ENCODE measurements around the gene HMX3.
"Not testable (repeated sequence)": the region's sequence is repeated elsewhere in the genome, so short reads cannot be mapped to it uniquely, and the experiment has no call there.

Gene HMX3

DNA sequence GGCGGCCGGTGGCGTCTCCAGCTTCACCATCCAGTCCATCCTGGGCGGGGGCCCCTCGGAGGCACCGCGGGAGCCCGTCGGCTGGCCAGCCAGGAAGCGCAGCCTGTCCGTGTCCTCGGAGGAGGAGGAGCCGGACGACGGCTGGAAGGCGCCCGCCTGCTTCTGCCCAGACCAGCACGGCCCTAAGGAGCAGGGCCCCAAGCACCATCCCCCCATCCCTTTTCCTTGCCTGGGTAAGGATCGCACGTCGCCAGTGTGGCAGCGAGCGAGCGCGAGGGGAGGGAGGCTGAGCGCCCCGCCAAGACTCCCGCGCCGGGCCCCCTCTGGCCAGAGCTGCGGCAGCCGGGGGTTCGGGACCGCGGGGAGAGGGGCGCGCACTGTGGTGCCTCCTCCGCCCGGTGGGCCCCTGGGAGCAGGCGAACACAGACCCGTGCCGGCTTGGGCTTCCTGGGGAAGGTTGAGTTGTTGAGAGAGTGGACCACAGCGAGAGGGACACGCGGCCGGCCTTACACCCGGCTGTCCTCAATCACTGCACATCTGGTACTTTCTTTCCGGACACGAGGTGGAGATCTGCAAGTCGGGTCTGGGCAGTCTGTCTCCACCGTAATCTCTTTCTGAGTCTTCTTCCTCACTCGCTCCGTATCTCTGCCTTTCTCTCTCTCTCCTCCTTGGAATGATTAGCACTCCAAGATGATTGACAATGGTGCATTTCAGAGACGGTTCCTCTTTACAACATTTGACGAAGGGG is 12.8 kb downstream of the HMX3 start:
- no peak for DNase-seq (ENCODE audit: low spot score)

DNA sequence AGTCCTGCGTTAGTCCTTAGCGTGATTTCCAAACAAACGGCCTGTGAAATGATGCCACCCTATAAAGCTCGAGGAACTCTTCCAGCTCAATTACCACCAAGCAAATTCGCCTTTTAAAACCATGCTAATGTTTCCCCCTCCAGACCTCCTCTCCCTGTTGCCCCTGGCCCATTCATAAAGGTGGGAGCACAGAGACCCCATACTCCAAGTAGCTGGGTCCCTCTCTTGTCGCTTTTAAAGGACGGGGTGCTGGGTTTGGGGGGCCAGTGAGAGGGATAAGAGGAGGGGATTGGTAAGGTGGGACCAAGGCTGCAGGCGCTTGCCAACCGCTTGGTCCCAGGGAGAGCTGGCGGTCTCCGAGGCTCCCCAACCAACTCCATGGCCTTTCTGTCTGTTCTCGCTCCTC is 13.4 kb downstream of the HMX3 start:
- no peak for DNase-seq (ENCODE audit: low spot score)

DNA sequence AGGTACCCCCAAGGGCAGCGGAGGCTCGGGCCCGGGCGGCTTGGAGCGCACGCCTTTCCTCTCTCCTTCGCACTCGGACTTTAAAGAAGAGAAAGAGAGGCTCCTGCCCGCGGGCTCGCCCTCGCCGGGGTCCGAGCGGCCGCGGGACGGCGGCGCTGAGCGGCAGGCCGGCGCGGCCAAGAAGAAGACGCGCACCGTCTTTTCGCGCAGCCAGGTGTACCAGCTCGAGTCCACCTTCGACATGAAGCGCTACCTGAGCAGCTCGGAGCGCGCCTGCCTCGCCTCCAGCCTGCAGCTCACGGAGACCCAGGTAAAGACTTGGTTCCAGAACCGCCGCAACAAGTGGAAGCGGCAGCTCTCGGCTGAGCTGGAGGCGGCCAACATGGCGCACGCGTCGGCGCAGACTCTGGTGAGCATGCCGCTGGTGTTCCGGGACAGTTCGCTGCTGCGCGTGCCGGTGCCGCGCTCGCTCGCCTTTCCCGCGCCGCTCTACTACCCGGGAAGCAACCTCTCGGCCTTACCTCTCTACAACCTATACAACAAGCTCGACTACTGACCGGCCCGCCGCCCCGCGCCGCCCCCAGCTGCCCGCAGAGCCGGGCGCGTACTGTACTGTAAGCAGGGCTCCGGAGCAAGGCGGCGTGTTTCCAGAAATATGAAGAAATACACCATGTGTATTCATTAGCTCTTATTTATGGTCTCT is 13.9 kb downstream of the HMX3 start:
- no peak for DNase-seq (ENCODE audit: low spot score)

DNA sequence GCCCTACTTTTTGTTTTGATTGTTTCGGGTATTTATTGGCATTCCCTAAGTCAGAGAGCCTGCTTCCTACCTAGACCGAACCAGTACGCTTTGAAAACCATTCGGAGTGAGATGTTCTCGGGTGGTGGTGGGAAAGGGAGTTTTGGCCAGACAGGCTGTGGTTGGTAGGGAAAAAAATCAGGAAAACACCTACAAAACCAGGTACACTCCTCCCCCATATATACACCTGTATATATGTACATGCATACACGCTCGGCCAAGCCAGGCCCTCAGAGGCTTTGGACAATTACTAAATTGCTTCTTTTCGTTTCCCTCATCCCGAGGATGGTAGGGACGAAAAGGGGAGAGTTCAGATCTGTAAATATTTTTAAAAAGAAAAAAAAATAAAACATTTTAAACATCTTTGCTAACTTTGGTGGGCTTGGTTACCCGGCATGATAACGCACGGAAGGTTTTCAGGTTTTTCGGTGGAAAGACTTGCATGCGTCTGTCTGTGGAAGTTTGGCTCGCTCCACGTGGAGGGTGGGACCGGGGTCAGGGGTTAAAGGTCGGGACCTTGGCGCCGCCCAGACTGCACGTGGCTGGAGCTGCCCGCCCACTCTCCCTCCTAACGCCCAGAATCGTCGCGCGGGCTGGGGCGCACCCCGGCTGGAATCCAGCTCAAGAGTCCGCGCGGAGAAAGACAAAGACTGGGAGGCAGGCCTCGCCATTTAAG is 14.7 kb downstream of the HMX3 start:
- no peak for DNase-seq (ENCODE audit: low spot score)

DNA sequence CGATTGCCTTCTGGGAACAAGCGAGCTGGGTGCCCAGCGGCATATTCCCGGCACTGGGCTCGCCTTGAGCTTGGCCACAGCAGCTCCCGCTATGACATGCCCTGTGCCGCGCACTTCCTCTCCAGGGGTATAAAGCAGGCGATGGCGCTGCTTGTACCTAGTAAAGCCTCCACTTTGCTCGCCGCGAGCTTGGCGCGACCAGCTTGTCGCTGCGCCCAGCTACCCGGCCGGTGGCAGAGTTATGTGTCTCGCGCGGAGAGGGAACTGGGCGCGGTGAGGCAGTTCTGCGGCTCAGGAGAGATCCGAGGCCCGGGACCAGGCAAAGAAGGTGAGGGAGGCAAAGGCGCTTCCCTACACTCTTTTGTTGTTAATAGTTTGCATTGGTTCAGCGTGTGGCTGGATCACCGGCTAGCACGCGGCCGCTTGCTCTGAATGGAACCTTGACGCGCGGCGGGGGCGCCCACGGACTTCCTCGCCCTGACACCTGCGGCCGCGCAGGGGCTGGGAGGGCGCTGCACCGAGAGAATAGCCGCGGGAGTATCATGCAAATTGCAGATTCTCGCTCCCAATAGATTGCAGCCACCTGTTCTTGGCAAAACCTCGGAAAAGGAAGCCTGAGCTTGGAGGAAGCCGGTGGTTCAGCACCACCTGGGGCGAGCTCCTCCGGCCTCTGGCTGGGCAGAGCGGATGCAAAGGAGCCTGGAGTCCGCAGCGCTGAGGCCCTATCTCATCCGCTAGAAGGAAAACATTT is 15.4 kb downstream of the HMX3 start:
- no peak for DNase-seq (ENCODE audit: low spot score)

DNA sequence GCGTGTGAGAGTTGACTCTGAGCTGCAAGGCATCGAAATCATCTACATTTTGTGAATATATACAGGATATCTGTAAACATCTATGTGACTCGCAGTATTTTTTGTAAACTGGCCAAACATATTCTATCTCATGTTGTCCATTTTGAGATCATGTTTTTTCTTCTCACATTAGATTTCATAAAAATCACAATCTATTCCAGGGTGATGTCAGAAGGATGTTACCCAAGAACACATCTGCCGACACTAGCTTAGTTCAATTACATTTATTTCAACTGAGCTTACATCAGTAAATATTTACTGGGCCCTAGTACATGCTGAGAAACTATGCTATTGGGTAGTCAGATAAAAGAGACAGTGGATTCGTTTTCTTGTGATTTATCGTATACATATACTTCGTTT is 16.0 kb downstream of the HMX3 start:
- no peak for DNase-seq (ENCODE audit: low spot score)

DNA sequence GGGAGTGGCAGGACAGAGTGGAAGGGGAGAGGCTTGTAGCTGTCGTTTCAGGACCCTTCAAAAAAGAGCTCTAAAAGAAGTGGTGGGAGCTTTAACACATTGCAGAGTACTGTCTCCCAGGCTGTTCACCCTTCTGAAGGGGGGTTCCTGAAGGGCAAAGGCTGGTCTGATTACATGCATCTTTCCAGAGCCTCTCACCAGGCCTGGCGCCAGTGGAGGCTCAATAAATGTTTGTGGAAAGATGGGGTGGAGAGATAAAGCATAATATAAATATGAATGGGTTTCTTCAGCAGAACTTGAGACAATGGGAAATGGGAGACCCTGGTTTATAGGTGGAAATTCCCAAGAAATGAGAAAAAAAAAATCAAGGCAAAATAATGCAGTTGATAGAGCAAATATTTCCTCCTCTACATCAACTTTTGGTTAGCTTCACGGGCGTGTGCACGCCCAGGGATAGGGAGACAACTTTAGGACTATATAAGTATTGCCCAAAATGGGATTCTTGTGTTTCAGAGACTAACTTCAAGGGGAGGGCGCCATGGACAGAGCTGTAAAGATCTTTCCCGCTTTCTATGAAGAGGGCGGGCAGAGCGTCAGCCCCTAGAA is 17.8 kb downstream of the HMX3 start:
- DNase-seq (ENCODE audit: low spot score) = no peak

DNA sequence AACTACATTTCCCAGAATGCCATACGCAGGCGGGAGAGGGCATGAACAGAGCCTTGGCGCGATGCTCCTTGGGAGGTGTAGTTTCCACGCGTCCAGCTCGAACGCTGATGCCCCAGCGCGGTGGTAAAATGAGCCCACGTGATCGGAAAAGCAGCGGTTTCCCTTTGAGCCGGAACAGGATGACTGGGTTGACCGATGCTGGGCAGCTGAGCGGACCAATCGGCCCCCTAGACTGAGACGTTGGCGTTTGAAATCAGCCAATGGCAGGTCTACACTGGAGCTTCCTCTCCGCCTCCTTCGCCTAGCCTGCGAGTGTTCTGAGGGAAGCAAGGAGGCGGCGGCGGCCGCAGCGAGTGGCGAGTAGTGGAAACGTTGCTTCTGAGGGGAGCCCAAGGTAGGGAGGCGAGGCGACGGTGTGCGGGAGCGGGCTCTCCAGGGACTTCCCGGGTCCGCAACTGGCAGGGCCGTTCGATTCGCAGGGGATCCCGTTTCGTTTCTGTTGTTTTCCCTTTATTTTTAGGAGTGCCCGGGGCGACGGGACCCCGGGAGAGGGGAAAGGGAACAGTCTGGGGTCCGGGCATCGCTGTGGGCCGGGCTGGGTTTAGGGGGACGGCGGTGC is 18.4 kb downstream of the HMX3 start, which contains the start of gene BUB3:
Gene BUB3, plus strand, starts transcription at position 311 of the 619 bp plus-strand sequence. CDS start 516 bp downstream, outside the sequence.
- DNase-seq (ENCODE audit: low spot score) = peak; percentile 98

DNA sequence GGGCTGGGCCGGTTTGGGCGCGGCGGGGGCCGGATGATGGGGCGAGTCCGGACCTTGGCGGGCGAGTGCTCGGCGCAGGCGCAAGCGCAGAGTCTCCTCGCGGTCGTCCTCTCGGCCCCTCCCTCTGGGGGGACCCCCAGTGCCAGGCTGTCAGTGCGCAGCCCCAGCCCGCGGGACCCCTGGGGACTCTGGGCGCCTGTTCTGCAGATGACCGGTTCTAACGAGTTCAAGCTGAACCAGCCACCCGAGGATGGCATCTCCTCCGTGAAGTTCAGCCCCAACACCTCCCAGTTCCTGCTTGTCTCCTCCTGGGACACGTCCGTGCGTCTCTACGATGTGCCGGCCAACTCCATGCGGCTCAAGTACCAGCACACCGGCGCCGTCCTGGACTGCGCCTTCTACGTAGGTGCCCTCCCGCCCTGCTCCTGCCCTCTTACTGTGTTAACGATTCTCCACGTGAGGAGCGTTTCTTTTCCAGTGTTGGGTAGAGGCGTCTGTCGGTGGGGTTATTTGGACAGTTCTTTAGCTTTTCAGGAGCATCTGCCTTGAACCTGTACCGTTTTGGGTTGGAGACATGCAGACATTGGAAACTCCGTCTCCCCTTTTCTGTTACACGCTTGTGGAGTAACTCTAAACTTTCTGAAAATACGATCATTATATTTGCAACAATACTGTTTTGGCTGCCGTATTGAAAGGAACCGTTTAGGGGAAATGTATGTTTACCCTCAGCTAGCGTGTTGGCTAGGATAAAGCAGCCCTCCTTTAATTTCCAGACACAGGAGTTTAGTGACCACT is 19.1 kb downstream of the HMX3 start:
- DNase-seq (ENCODE audit: low spot score) = peak; percentile 63

DNA sequence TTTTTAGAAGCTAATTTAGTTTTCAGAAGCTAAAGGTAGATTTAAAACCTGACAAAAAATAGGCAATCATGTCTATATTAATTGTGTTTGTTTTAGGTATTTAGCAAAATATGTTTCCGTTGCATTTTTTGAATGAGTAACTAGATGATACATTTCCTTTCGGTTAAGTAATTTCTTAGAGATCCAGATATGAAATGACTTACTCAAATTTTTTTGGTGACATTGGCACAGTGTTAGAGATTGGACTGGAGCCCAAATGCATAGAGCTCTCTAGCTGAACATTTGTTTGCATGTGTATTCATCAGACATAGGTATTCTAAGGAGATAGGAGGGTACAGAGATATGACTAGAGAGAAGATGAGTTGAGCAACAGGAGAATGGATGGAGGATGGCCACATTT is 20.3 kb downstream of the HMX3 start:
- DNase-seq (ENCODE audit: low spot score) = no peak

DNA sequence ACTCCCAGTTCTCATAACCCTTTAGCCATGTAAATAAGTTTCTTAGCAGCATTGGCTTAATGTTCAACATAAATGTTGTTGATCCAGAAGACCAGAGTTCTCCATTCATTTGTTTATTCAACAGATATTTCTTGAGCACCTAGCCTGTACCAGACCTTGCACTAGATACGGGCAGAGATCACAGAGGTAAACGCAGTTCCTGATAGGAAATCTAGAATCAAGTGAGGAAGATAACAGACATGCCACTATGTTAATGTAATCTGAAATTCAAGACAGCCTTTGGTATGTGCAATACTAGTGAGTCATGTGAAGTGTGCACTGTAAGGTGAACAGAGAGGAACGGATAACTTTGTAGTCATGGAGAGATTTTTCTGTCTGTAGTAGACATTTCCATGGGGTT is 21.4 kb downstream of the HMX3 start:
- no peak for DNase-seq (ENCODE audit: low spot score)

DNA sequence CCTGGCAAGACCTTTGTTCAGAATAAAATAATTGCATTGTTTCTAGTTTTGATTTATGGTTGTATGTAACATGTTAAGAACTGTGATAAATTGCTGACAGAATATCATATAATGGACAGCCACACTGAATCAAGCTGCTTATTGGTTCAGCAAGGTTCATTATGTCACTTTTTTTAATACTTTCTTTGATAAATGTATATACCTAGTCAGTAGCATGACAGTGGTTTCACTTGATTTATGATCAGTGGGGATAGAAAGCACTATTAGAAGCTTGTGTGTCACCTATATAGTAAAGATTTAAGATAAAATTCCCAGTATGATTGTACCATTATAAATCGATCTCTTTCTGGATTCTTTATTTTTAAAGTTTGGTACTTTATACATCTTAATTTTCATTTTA is 22.9 kb downstream of the HMX3 start:
- DNase-seq (ENCODE audit: low spot score) = no peak

DNA sequence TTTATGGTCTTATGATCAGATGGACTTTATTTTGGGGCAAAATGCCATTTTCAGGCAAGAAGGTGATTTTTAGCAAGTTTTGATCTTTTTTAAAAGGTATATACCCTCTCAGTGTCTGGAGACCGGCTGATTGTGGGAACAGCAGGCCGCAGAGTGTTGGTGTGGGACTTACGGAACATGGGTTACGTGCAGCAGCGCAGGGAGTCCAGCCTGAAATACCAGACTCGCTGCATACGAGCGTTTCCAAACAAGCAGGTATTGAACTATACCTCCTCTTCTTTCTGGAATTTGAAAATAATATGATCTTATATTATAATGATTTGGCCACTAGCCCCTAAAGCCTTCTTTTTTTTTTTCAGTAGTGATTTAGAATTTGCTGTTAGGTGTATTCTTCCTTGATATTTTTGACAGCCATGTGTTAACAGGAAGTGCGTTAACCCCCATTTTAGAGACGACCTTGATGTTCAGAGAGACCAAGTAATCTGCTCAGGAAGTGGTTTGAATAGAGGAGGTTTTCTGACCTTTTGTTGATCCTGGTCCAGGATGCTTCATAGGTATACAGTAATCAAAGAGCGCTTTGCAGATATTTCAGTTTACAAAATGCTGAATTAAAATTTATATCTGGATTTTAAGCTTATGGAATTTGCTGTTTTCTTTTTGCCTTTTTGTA is 24.7 kb downstream of the HMX3 start:
- DNase-seq (ENCODE audit: low spot score) = no peak

DNA sequence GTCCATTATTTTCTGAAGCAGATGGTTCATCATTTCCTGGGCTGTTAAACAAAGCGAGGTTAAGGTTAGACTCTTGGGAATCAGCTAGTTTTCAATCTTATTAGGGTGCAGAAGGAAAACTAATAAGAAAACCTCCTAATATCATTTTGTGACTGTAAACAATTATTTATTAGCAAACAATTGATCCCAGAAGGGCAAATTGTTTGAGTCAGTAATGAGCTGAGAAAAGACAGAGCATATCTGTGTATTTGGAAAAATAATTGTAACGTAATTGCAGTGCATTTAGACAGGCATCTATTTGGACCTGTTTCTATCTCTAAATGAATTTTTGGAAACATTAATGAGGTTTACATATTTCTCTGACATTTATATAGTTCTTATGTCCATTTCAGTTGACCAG is 28.5 kb downstream of the HMX3 start:
- DNase-seq (ENCODE audit: low spot score) = no peak

DNA sequence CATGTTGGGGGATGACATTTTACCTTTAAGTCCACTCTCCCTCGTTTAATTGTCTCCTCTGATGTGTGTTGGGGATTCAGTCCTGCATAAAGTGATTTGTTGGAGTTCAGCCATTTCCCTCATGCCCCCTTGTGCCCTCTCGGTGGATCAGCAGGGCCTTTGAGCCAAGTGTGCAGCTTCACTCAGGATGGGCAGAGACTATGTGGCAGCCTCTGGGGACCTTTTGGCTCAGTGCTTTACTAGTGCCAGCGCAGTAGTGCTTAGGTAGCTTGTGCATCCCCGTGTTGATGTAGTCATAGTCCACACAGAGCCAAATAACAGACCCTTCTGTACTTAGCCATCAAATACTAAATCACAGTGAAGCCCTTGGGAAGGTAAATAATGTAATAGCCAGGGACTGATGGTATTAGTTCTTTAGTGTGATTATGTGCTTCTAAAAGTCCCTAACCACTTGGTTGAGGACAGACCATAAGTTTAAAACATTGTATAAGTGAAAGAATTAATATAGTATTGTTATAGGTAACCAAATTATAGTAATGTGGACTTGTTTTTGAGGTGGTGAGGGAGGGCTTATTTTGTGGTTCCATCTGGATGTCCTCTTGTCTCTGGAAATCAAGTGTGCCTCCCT is 29.8 kb downstream of the HMX3 start:
- no peak for DNase-seq (ENCODE audit: low spot score)

DNA sequence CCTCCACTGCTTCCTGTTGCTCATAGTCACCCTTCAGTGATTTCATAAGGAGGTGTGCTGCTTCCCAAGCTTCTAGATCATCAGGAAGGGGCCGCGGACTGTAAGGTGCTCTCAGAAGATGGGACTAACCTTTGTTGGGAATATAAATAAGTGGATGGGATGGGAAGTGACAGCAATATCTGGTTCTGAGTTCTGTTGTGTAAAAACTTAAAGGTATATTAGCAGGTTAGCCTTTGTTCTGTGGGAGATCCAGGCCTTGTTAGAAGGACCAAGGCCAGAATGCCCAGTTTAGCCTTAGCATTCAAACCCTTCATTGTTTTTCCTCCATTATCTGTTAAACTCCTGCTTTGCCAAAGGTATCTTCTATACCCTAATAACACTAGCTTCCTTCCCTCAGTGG is 30.8 kb downstream of the HMX3 start:
- no peak for DNase-seq (ENCODE audit: low spot score)

DNA sequence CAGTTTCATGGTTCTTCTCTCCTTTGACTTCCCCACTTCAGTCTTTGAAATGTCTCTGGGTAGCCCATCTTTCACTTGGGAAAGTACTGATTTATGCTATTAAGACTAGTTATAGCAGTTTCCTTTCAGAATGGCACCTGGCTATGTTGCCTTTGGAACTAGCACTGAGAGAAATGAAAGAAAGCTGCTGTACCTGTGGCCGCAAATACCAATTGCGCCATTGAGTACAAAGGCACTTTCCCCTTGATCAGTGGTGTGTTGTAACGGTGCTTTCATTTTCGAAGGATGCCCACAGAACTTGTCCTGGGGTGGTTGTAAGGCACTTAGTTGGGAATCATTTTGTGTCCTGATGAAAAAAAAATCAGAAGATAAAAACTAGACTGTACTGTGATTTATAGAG is 35.2 kb downstream of the HMX3 start:
- no peak for DNase-seq (ENCODE audit: low spot score)

DNA sequence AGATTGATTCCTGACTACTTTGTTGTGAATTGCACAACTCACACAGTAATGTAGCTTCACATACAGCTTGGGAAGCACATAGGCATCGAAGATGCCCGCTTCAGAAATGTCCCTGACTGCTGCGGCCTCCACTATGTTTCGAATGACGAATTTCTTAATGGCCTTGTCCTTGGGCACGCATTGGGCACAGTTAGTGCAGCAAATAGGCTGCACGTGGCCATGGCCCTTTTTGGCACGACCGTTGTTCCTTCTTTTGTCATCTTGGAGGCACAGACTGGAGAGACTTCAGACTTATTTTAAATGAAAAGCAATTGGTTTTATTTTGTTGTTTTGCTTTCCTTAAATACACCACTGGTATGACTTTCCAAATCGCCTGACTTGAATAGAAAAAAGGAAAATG is 35.8 kb downstream of the HMX3 start:
- not testable (repeated sequence) for DNase-seq (ENCODE audit: low spot score)

Measured in SW480 (cell line).